HG03565 (cell line): ENCODE data around the gene CIDEB.

Source experiments
- ATAC-seq: cut with Tn5 transposase; IDR thresholded peaks from one replicate; pipeline ENCODE4 v1.9.1; 2021; ENCODE audit warnings: mild to moderate bottlenecking, moderate library complexity; ENCODE audit not compliant: unreplicated experiment

Gene CIDEB

DNA sequence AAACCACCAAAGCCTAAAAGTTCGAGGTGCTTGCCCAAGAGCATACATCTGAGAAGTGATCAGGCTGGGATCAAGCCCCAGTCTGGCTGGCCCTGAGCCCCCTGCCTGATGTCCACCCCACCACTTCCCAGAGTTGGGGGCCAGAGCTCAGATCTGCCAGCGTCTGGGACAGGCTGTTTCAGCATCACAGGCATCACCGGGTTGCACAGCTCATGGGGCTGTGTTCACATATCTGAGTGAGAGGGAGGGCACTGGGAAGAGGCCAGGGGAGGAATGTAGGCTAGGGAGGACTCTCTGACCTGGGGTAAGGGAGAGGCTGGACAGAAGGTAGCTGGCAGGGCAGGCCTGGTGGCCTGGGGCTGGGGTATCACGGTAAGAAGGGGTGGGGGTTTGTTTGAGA is 50.8 kb downstream of the CIDEB start:
- ATAC-seq, result no peak

DNA sequence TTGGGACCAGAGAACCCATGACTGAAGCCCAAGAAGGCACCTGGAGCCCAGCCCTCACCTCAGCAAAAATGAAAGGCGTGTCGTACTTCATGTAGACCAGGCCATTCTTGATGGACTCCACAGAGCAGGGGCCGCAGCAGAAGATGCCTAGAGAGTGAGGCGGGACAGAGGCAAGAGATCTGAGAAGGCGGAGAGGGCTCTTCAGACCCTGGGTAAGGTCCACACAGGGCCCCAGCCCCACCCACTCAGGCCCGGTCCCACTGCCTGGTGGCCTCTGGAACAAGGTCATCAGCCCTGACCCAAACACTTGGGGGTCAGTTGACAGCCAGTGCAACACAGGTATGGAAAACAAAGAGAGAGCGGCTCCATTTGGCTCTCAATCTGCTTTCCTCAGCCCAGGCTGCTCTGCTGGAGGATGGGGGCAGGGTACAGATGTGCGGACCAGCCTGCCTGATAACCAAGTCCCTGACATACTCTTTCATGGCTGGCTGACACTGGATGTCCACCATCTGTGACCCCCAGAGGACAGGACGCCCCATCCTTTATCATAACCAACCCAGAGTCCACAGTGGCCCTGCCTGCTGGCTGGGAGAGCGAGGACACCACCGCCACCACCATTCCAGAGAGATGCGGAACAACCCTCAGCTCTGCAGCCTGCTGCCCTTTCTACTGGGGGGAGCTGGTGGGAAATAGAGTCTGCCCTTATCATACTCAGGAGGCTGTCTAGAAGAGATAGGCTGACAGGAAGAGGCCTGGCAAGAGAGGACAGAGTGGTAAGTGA is 51.7 kb downstream of the CIDEB start:
- ATAC-seq, result no peak

DNA sequence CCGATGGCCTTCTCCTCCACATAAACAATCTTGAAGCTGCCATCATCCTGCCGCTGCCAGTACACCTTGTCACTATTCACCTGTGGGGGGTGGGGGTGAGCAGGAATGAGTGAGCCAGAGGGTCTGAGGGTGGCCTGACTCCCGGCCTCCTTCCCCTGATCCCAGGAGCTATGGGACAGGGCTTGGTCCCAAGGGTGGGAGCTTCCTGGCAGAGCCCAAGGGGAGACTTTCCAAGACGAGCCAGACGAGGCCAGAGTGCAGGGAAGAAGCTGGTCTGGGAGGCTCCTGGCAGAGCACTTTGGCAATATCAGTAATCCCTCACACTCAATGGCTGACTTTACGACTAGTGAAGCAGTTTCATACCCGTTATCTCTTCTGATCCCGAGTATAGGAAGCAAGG is 52.3 kb downstream of the CIDEB start:
- no peak for ATAC-seq
